ENCODE data around the gene PSME3IP1. TPM values are rescaled to one million over a fixed set of nuclear protein-coding genes. Genes with fewer than 3 reads are reported as not detected.

Gene PSME3IP1
- total RNA-seq, 2 experiments from 2014 or later: 134 to 140 TPM

DNA sequence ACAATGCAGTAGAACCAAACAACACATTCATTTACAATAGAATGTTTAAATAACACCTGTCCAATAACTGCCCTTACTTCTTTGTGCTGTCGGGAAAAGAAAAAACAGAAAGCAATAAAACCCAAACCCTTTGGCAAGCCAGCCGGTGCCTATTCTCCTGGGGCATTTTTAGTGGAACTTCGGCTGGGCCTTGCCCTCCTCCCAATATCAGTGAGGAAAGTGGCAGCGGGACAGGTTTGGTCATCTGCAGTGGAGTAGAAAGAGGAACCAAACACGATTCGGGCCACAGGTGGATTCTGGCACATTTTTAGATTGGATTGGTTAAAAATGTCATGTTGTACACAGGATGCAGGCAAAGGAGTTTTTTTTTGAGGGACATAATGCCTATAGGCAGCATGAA is 32.0 kb downstream of the PSME3IP1 start:
- POLR2A ChIA-PET: no interaction called here
- no peaks in the 10 kb centered on the region for H3K9me3 Mint-ChIP-seq
- ATAC-seq (ENCODE audit: low read depth) (no peak), DNase-seq (no peak)
- H3K27ac Mint-ChIP-seq: no peak overlapping the region
- no peak overlapping the region for H3K4me3 Mint-ChIP-seq
- peaks cover 9% of the 10 kb centered on the region for H3K4me1 Mint-ChIP-seq
- no peaks in the 10 kb centered on the region for H3K27me3 Mint-ChIP-seq
- peaks cover 27% of the 10 kb centered on the region for H3K36me3 Mint-ChIP-seq

DNA sequence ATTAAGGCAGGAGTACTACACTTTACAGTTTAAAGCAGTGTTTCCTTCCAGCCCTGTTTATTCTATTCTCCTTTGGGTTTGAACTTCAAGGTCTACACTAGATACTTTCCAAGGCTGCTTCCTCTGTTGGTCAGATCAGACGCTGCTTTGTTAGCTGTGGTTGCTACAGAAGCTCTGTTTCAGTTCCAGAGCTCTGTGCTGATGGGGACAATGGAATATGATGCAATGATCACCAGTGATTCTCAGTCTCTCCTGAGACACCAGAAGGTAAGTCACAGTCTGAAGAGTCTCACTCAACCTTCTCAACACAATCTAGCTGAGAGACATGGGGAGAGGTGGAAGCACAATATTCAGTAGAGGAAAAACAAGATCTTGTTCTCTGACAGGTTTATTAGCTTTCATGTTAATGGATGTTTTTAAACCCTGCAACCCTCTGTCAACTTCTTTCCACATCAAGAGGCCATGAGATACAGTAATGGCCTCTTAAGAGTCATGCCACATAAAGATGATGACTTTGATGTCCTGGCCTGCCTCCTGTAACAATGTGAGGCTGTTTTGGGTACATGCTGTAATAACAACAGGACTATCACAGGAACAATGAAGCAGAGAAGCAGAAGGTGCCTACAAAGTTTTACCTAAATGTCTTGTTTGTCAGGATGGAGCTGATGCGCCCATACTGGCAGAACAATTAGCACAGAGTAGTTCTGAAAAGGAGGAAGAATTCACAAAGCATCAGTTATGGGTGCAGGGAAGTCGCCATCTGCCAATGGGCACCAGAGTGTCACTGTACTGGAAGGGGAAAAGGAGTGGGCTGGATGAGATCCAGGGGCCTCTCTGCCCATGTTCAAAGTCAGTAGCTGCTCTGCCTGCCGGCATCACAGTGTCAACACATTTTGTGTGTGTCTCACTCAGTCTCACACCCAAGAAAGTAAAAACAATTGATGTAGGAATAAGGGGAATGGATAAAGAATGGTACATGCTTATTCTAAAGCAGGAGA is 33.4 kb downstream of the PSME3IP1 start:
- peaks cover 15% of the 10 kb centered on the region for H3K4me1 Mint-ChIP-seq
- DNase-seq: no peak
- peaks cover 20% of the 10 kb centered on the region for H3K36me3 Mint-ChIP-seq
- POLR2A ChIA-PET: interaction anchor here (0.6 to 3.1 kb wide), 7 partner anchors 9 to 50 kb away, joined by 3 to 13 read pairs (median 3); partner anchors contain the start of genes PSME3IP1 and RSPRY1
- no peak overlapping the region for H3K4me3 Mint-ChIP-seq
- no peaks in the 10 kb centered on the region for H3K27me3 Mint-ChIP-seq
- no peaks in the 10 kb centered on the region for H3K9me3 Mint-ChIP-seq
- peak; percentile 72 for ATAC-seq (ENCODE audit: low read depth)
- peak overlapping the region; percentile 78 for H3K27ac Mint-ChIP-seq

DNA sequence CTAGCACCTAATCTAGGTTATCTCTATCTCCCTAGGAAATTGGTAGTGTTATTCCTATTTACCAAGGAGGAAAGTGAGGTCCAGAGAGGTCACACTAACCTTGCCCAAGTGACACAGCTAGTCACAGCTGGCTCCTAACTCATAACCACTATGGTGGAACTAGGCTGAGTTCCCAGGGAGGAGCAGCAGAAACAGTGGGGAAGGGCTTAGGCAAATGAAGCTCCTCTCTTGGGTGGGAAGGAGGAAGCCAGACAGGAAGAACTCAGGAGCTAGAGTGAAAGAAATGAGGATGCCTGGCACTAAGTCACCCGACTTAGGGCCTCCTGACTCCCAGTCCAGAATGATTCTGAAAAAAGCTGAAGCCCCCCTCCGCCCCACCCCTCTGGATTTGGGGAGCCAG is 34.5 kb downstream of the PSME3IP1 start:
- Mint-ChIP-seq H3K27me3 (no peaks in the 10 kb centered on the region), H3K4me3 (no peak overlapping the region), H3K4me1 (peaks cover 15% of the 10 kb centered on the region), H3K27ac (no peak overlapping the region), H3K36me3 (peaks cover 14% of the 10 kb centered on the region), H3K9me3 (no peaks in the 10 kb centered on the region)
- POLR2A ChIA-PET: interaction anchor here (0.9 to 3.1 kb wide), 5 partner anchors 8 to 34 kb away, joined by 3 to 13 read pairs (median 3); partner anchors contain the start of genes PSME3IP1 and RSPRY1
- no peak for ATAC-seq (ENCODE audit: low read depth)
- no peak for DNase-seq

DNA sequence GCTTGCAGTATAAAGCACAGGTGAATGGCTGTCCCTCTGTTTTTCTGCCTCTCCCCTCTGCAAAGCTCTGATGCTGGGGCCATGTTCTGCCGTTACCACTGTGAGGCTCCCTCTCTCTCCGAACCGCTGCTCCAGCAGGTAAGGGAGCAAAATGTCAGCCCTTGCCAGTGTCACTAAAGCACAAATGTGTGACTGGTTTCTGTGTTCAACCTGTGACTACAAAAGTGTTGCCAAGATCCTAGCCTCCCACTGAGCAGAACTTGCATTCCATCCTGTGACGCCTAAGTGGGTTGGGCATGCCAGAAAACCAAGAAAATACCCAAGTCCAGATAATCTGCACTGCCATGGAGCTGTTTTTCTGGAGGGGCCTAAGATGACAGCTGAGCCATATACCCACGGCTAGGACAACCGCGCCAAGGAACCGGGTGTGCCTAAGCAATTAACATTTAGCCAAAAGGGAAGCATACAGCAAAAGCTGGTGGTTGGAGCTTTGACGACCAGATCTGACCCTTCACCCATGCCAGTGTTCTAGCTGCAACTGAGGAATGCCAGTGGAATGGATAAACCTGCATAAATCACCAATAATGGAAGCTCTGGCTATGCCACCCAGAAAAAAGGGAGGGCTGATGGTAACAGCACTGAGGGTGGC is 35.0 kb downstream of the PSME3IP1 start:
- Mint-ChIP-seq H3K9me3 (no peaks in the 10 kb centered on the region), H3K27ac (no peak overlapping the region), H3K36me3 (peaks cover 12% of the 10 kb centered on the region), H3K27me3 (no peaks in the 10 kb centered on the region), H3K4me3 (no peak overlapping the region), H3K4me1 (peaks cover 14% of the 10 kb centered on the region)
- no peak for ATAC-seq (ENCODE audit: low read depth)
- POLR2A ChIA-PET: interaction anchor here (0.8 to 3.1 kb wide), 5 partner anchors 9 to 64 kb away, joined by 3 to 13 read pairs (median 3); partner anchors contain the start of genes PSME3IP1 and RSPRY1
- no peak for DNase-seq

DNA sequence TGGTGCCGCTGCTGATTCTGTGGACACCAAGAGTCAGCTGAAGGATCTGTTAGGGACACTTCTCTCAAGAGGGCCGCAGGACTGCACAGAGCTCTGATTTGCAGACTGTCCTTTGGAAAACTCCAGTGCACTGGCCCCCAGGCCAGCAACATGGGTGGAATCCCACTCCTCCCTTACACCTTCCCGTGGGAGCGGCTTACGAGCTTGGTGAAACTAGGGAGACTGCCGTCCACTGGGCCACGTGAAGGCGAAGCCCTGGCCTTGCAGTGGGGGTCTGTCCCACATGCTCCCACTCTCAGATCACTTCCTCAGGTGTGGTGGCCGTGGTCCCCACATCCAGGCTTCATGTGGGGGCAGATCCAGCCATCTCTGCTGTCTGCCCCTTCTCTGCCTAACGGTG is 36.4 kb downstream of the PSME3IP1 start:
- Mint-ChIP-seq H3K4me3 (no peak overlapping the region), H3K36me3 (peaks cover 12% of the 10 kb centered on the region), H3K27me3 (no peaks in the 10 kb centered on the region), H3K27ac (no peak overlapping the region), H3K4me1 (peaks cover 18% of the 10 kb centered on the region), H3K9me3 (no peaks in the 10 kb centered on the region)
- DNase-seq (no peak), ATAC-seq (ENCODE audit: low read depth) (no peak)
- POLR2A ChIA-PET: interaction anchor here (0.5 kb wide), 1 partner anchor 618 kb away, joined by 3 read pairs; no protein-coding TSS in a partner anchor

DNA sequence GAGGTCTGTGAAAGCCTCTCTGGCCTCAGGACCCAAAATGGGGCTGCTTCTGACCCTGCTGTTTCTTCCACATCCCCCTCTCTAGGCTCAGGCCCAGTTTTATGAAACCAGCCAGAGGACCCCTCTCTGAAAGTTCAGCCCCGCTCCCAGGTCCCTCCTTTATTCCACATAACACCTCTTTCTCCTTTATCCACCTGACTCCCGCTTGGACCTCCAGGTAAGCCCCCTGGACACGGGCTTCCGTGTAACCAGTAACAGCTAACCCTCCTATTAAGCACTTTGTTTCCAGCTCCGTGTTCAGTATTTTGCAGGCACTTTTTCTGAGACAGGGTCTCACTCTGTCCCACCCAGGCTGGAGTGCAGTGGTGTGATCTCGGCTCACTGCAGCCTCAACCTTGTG is 37.4 kb downstream of the PSME3IP1 start:
- H3K36me3 Mint-ChIP-seq: peaks cover 6% of the 10 kb centered on the region
- ATAC-seq (ENCODE audit: low read depth) (no peak), DNase-seq (no peak)
- H3K9me3 Mint-ChIP-seq: no peaks in the 10 kb centered on the region
- H3K4me1 Mint-ChIP-seq: peaks cover 18% of the 10 kb centered on the region
- peak overlapping the region; percentile 4 for H3K27ac Mint-ChIP-seq
- no peaks in the 10 kb centered on the region for H3K27me3 Mint-ChIP-seq
- POLR2A ChIA-PET: interaction anchor here (1.0 to 1.1 kb wide), 2 partner anchors 14 to 22 kb away, joined by 3 read pairs; no protein-coding TSS in a partner anchor
- no peak overlapping the region for H3K4me3 Mint-ChIP-seq

DNA sequence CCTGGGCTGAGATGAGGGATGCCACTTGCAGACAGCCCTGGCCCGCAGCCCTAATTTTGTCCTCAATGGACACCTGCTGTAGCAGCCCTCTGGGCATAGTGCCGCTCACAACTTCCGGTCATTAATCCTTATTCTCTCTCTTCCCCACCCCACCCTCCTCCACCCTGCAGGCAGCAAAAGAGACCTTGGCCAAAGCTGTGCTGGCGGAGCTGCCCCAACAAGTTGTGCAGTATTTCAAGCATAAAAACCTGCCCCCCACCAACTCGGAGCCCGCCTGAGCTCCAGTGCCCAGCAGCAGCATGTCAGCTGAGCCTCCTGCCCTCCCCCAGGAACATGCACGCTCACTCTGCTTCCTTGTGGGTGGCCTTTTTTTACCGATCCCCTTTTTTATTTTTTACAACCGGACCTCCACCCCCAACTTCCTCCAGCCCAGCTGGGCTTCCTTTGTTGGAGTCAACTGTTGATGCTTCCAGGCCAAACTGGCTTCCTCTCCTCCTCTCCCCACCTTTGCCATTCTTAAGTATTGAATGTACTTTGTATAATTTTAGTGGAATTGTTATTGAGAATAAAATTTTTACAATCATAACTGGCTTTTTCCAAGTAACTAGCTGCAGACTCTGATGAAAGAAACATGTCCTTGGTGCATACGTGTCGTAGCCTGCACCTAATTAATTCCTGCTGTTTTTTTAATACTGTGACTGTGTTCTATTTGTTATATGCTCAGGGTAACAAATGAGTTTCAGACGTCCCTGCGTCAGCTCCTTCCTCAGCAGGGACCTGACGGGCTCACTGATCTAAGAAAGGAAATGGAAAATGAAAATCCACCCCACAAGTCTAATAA is 38.2 kb downstream of the PSME3IP1 start:
- Mint-ChIP-seq H3K4me3 (no peak overlapping the region), H3K9me3 (no peaks in the 10 kb centered on the region), H3K27me3 (no peaks in the 10 kb centered on the region), H3K27ac (peak overlapping the region; percentile 1), H3K4me1 (peaks cover 19% of the 10 kb centered on the region), H3K36me3 (peaks cover 4% of the 10 kb centered on the region)
- ATAC-seq (ENCODE audit: low read depth) (no peak), DNase-seq (no peak)
- POLR2A ChIA-PET: interaction anchor here (1.1 kb wide), 1 partner anchor 10 kb away, joined by 4 read pairs; no protein-coding TSS in a partner anchor

DNA sequence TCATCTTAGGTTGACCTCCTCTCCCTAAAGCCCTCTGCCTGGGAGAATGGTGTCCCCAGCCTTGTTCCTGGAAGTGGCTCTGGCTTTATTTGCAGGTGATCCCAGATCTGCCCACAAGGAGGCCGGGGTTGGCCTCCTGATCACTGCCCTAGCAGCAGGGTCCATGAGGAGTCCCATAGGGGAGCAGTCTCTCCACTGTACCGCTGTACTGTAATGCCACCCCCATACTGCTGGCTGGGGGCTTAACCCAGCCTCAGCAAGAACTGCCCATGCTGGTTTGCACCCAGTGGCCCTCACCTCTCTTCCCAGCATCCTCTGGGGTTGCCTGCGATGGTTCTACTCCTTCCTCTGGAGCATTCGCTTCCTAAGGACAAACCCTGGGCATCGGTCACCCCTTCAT is 39.1 kb downstream of the PSME3IP1 start:
- Mint-ChIP-seq H3K4me1 (peaks cover 20% of the 10 kb centered on the region), H3K27me3 (no peaks in the 10 kb centered on the region), H3K4me3 (no peak overlapping the region), H3K36me3 (peaks cover 1% of the 10 kb centered on the region), H3K27ac (no peak overlapping the region), H3K9me3 (no peaks in the 10 kb centered on the region)
- ATAC-seq (ENCODE audit: low read depth): no peak
- POLR2A ChIA-PET: no interaction called here
- no peak for DNase-seq

DNA sequence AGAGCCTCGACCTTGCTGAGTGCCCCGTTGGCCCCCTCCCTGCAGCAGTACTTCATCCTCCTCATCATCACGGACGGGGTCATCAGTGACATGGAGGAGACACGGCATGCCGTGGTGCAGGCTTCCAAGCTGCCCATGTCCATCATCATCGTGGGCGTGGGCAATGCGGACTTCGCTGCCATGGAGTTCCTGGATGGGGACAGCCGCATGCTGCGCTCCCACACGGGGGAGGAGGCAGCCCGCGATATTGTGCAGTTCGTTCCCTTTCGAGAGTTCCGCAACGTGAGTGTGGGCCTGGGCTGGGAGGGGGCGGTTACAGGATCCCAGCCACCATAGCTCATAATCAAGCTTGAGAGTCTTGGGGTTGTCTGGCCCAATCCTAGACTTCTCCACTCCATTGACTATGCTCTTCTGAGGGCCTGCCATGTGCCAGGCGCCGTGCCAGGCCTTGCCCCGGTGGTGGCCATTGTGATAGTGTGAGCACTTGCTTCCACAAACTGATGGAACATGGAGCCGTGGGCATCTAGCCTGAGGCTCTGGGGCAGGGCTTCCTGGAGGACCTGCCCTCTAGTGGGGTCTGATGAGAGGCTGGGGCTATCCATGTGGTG is 39.7 kb downstream of the PSME3IP1 start:
- Mint-ChIP-seq H3K4me1 (peaks cover 24% of the 10 kb centered on the region), H3K9me3 (no peaks in the 10 kb centered on the region), H3K36me3 (peaks cover 1% of the 10 kb centered on the region), H3K4me3 (no peak overlapping the region), H3K27me3 (no peaks in the 10 kb centered on the region), H3K27ac (no peak overlapping the region)
- ATAC-seq (ENCODE audit: low read depth) (no peak), DNase-seq (no peak)
- POLR2A ChIA-PET: interaction anchor here (0.5 kb wide), 1 partner anchor 168 kb away, joined by 3 read pairs; no protein-coding TSS in a partner anchor

DNA sequence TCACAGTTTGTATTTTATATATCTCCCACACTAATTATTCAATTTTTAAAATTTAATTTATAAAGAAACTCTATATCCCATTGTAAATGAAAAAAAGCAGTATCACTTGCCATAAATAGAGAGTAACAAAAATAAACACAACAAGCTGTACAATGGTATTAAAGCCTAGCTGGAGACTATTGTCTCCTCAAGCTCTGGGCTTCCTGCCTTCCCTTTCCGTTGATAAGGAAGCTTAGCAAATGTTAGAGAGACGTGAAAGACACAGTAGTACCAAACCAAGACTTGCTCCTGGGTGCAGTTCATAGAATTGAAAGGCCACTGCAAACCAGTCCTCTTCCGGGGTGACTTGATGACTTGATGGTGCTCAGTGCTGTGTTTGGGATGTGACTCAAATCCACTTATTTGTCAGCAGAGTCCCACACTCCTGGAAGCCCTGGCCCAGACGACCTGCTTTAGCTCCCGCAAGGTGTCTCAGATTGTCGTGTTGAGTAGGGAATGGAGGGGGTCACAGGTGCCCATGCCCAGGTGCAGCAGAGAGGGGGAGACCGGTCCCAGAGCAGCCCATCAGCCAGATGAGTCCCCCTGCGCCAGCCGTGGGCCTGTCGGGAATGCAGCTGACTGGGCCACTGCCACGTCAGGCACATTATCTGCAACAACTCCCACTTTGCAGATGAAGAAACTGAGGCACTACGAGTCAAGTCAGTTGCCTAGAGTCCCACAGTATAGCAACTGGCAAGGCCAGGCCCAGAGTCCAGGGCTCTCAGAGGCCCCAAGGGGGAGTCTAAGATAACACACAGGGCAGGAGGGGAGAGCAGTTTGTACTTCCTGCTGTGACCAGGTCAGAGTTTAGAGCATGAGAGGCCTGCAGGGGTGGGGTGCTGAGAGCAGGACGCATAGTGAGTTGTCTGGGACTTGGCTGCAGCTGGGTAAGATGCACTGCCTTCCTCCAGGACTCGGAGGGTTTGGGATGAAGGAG is 40.5 kb downstream of the PSME3IP1 start:
- no peak overlapping the region for H3K27ac Mint-ChIP-seq
- no peaks in the 10 kb centered on the region for H3K27me3 Mint-ChIP-seq
- peaks cover 1% of the 10 kb centered on the region for H3K36me3 Mint-ChIP-seq
- DNase-seq: no peak
- POLR2A ChIA-PET: interaction anchor here (0.5 to 2.4 kb wide), 3 partner anchors 12 to 169 kb away, joined by 3 to 8 read pairs (median 3); partner anchors contain the start of genes PSME3IP1 and RSPRY1
- ATAC-seq (ENCODE audit: low read depth): no peak
- peaks cover 25% of the 10 kb centered on the region for H3K4me1 Mint-ChIP-seq
- H3K9me3 Mint-ChIP-seq: no peaks in the 10 kb centered on the region
- no peak overlapping the region for H3K4me3 Mint-ChIP-seq

DNA sequence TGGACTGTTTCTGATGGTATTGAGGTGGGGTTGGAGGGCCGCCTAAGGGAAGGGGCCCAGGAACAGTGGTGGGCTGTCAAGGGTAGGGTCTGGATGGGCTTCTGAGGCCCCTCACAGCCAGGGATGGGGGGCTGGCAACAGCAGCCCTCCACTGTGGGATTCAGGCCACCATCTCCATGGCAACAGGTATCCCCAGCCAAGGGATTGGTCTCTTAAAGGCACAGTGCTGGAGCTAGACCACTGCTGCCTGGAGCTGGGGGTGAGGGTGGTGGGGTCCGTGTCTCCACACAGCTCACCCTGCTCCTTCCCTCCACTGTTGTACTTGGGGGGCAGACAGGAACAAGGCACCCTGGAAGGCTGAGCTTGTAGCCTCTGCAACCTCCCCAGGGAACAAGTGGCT is 41.8 kb downstream of the PSME3IP1 start:
- POLR2A ChIA-PET: interaction anchor here (1.2 to 2.4 kb wide), 2 partner anchors 8 to 11 kb away, joined by 3 to 8 read pairs; no protein-coding TSS in a partner anchor
- Mint-ChIP-seq H3K4me1 (peaks cover 30% of the 10 kb centered on the region), H3K27ac (peak overlapping the region; percentile 48), H3K27me3 (no peaks in the 10 kb centered on the region), H3K36me3 (peaks cover 1% of the 10 kb centered on the region), H3K9me3 (no peaks in the 10 kb centered on the region), H3K4me3 (no peak overlapping the region)
- DNase-seq (no peak), ATAC-seq (ENCODE audit: low read depth) (no peak)
